ENCODE results near the gene IL27RA. TPM values are rescaled to one million over a fixed set of nuclear protein-coding genes. Genes with fewer than 3 reads are reported as not detected.
"Not testable (repeated sequence)": the region's sequence is repeated elsewhere in the genome, so short reads cannot be mapped to it uniquely, and the experiment has no call there.

IL27RA gene
- total RNA-seq, 1 donor from 2014 or later: 4.0 TPM

DNA sequence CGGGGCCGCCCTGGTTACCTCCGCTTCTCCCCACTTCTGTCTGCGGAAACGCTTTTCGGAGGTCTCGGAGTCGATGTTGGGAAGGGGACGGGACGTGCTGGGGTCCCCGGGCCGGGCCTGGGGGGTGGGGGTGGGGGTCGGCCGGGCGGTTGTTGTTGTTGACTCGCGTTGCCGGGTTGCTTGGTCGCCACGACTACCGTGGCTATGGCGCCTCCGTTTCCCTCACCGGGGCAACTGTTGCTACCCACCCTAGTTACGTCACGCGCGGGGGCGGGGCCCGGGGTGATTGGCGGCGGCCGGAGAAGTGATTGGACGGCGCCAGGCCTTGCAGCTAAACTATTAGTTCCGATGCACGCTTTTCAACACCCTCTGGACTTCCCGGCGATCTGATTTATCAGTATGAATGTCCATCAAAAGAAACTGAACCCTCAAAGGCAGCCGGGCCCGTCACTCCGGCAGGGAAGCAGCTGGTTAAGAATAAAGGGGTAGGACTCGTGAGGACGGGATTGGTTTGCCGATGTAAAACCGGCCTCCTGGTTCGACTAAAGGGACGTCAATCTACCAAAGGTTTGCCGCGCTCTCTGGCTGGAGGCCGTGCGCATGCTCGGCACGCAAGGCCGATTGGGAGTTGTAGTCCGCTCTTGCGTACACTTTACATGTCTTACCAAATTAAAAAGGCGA is 25.3 kb upstream of the IL27RA start, which contains the start of gene RFX1:
RFX1 (minus strand) TSS at position 236 of the 681 bp plus-strand sequence. CDS start 12,477 bp downstream, outside the sequence.
- Histone ChIP-seq H3K9me3 (replicated peaks) (no peaks in the 10 kb centered on the region), H3K36me3 (no peaks in the 10 kb centered on the region), H3K4me1 (peaks cover 54% of the 10 kb centered on the region), H3K4me3 (peak within 1 kb of the TSS; percentile 81), H3K27ac (replicated peaks) (peak within 1 kb of the TSS; percentile 99), H3K27me3 (ENCODE audit: low read depth) (no peaks in the 10 kb centered on the region)
- intact Hi-C loops (cut with micrococcal nuclease): no loop called here
- peak; percentile 100 for DNase-seq
- TF ChIP-seq, protein P1, sequence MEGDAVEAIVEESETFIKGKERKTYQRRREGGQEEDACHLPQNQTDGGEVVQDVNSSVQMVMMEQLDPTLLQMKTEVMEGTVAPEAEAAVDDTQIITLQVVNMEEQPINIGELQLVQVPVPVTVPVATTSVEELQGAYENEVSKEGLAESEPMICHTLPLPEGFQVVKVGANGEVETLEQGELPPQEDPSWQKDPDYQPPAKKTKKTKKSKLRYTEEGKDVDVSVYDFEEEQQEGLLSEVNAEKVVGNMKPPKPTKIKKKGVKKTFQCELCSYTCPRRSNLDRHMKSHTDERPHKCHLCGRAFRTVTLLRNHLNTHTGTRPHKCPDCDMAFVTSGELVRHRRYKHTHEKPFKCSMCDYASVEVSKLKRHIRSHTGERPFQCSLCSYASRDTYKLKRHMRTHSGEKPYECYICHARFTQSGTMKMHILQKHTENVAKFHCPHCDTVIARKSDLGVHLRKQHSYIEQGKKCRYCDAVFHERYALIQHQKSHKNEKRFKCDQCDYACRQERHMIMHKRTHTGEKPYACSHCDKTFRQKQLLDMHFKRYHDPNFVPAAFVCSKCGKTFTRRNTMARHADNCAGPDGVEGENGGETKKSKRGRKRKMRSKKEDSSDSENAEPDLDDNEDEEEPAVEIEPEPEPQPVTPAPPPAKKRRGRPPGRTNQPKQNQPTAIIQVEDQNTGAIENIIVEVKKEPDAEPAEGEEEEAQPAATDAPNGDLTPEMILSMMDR (IDR thresholded peaks at IDR 0.05; ENCODE audit: borderline replicate concordance): no peak

DNA sequence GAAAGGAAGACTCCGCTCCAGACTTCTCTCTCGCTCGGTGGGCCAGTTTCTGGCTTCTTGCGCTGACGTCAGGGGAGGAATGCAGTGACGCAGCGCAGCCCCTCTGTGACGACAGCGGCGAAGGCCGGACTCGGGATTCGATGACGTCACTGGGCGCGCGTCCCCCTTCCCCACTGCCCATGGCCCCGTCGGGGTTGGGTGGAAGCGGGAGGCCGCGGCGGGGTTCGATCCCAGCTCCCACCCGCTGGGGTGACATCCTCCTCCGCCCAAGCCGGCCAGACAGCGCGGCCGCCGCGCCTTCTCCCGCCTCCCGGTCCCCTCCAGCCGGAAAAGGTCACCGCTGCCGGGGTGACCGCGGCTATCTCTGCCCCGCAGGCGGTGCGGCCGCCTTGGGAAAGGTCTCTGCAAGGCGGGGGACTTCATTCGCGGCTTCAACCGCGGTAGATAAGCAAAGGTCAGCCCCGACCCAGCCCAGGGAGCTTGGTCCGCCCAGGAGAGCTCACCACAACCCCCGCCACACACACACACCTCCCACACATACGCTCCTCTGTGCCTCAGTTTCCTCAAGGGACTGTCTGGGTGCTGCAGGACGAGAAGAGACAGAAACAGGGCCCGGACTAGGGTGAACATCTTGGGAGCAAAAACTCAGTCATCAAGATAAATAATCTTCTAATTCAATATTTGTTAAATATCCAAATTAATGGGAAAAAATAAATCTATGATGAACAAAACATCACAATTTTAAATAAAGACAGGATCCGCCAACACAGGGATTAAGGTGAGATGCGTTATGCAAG is 24.6 kb upstream of the IL27RA start:
- H3K9me3 ChIP-seq (replicated peaks): no peaks in the 10 kb centered on the region
- intact Hi-C loops (cut with micrococcal nuclease): no loop called here
- TF ChIP-seq, protein P1 (IDR thresholded peaks at IDR 0.05; ENCODE audit: borderline replicate concordance): no peak
- no peaks in the 10 kb centered on the region for H3K27me3 ChIP-seq (ENCODE audit: low read depth)
- peak overlapping the region; percentile 99 for H3K27ac ChIP-seq (replicated peaks)
- peaks cover 48% of the 10 kb centered on the region for H3K4me1 ChIP-seq
- H3K36me3 ChIP-seq: no peaks in the 10 kb centered on the region
- peak overlapping the region; percentile 81 for H3K4me3 ChIP-seq
- DNase-seq: peak; percentile 87

DNA sequence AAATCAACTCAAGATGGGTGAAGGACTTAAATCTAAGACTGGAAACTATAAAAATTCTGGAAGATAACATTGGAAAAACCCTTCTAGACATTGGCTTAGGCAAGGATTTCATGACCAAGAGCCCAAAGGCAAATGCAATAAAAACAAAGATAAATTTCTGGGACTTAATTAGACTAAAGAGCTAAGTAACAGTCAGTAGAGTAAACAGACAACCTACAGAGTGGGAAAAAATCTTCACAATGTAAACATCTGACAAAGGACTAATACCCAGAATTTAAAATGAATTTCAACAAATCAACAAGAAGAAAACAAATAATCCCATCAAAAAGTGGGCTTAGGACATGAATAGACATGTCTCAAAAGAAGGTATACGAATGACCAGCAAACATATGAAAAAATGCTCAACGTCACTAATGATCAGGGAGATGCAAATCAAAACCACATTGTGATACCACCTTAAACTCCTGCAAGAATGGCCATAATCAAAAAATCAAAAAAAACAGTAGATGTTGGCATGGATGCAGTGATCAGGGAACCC is 19.1 kb upstream of the IL27RA start:
- DNase-seq: no peak
- Histone ChIP-seq H3K27me3 (ENCODE audit: low read depth) (no peaks in the 10 kb centered on the region), H3K36me3 (no peaks in the 10 kb centered on the region), H3K4me3 (no peak overlapping the region), H3K4me1 (no peaks in the 10 kb centered on the region), H3K27ac (replicated peaks) (no peak overlapping the region), H3K9me3 (replicated peaks) (no peaks in the 10 kb centered on the region)
- intact Hi-C loops (cut with micrococcal nuclease): no loop called here
- TF ChIP-seq, protein P1 (IDR thresholded peaks at IDR 0.05; ENCODE audit: borderline replicate concordance): no peak

DNA sequence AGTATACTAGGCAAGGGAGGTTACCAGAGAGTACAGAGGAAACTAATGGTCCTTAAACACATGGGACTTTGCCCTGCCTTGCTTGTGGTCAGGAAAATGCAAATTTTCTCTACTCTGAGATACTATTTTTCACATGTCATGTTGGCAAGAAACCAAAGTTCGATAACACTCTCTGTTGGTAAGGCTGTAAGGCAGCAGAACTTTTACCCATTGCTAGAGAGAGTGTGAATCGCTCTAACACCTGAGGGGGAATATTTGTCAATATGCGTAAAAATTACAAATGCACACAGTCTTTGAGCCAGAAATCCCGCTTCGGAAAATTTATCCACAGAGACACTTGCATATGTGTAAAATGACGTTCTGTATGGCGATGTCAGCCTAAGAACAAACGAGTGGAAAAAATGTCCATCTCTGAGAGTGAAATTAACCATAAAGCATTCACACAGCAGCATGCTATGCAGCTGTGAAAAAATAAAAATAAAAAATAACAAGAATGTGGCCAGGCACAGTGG is 16.0 kb upstream of the IL27RA start:
- Histone ChIP-seq H3K27ac (replicated peaks) (no peak overlapping the region), H3K27me3 (ENCODE audit: low read depth) (no peaks in the 10 kb centered on the region), H3K4me3 (no peak overlapping the region), H3K36me3 (no peaks in the 10 kb centered on the region), H3K9me3 (replicated peaks) (no peaks in the 10 kb centered on the region), H3K4me1 (no peaks in the 10 kb centered on the region)
- intact Hi-C loops (cut with micrococcal nuclease): no loop called here
- no peak for DNase-seq
- TF ChIP-seq, protein P1 (IDR thresholded peaks at IDR 0.05; ENCODE audit: borderline replicate concordance): no peak

DNA sequence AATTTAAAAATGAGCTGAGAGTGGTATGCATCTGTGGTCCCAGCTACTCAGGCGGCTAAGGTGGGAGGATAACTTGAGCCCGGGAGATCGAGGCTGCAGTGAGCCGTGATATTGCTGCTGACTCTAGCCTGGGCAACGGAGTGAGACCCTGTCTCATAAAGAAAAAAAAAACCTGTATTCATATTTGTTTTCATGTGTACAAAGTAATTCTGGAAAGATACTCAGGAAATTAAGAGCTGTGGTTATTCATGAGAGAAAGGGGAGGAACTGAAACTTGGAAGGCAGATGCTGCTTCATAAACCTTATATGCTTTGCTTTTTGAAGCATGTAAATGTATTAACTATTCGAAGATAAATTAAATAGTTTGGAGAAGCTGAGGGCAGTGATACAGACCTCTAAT is 12.5 kb upstream of the IL27RA start:
- H3K4me3 ChIP-seq: no peak overlapping the region
- intact Hi-C loops (cut with micrococcal nuclease): no loop called here
- H3K4me1 ChIP-seq: peaks cover 11% of the 10 kb centered on the region
- no peak for DNase-seq
- TF ChIP-seq, protein P1 (IDR thresholded peaks at IDR 0.05; ENCODE audit: borderline replicate concordance): no peak
- no peak overlapping the region for H3K27ac ChIP-seq (replicated peaks)
- H3K36me3 ChIP-seq: no peaks in the 10 kb centered on the region
- no peaks in the 10 kb centered on the region for H3K9me3 ChIP-seq (replicated peaks)
- H3K27me3 ChIP-seq (ENCODE audit: low read depth): no peaks in the 10 kb centered on the region

DNA sequence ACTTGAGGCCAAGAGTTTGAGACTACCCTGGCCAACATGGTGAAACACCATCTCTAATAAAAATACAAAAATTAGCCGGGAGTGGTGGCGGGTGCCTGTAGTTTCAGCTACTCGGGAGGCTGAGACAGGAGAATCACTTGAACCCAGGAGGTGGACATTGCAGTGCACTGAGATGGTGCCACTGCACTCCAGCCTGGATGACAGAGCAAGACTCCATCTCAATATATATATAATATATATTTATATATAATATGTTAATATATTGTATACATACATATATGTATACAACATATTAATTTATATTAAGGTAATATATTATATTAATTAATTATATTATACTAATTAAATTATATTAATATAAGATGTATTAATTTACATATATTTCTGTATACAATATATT is 11.8 kb upstream of the IL27RA start:
- H3K27ac ChIP-seq (replicated peaks); H3K27me3 ChIP-seq (ENCODE audit: low read depth); intact Hi-C loops (cut with micrococcal nuclease); H3K36me3 ChIP-seq; H3K9me3 ChIP-seq (replicated peaks); DNase-seq; H3K4me3 ChIP-seq: not testable (repeated sequence)
- H3K4me1 ChIP-seq: peaks cover 11% of the 10 kb centered on the region
